ENCODE measurements around the gene CACNG3.
"Not testable (repeated sequence)": the region's sequence is repeated elsewhere in the genome, so short reads cannot be mapped to it uniquely, and the experiment has no call there.

CACNG3 gene

DNA sequence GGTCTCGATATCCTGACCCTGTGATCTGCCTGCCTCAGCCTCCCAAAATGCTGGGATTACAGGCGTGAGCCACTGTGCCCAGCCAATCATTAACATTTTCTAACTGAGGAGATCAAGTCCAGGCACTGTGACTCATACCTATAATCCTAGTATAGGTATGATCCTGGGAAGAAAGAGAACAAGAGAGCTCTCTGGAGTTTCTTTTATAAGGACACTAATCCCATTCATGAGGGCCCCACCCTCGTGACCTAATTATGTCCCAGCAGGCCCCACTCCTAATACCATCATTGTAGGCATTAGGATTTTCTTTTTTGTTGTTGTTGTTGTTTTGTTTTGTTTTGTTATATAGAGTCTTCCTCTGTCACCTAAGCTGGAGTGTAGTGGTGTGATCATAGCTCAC lies 80.4 kb downstream of the CACNG3 start:
- in situ Hi-C loops (cut with HindIII; ENCODE audit: low sequenced_read_pairs) = no loop called here
- H3K4me3 ChIP-seq (ENCODE audit: low read depth, low read length) = no peak overlapping the region
- TF ChIP-seq, protein P1, sequence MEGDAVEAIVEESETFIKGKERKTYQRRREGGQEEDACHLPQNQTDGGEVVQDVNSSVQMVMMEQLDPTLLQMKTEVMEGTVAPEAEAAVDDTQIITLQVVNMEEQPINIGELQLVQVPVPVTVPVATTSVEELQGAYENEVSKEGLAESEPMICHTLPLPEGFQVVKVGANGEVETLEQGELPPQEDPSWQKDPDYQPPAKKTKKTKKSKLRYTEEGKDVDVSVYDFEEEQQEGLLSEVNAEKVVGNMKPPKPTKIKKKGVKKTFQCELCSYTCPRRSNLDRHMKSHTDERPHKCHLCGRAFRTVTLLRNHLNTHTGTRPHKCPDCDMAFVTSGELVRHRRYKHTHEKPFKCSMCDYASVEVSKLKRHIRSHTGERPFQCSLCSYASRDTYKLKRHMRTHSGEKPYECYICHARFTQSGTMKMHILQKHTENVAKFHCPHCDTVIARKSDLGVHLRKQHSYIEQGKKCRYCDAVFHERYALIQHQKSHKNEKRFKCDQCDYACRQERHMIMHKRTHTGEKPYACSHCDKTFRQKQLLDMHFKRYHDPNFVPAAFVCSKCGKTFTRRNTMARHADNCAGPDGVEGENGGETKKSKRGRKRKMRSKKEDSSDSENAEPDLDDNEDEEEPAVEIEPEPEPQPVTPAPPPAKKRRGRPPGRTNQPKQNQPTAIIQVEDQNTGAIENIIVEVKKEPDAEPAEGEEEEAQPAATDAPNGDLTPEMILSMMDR (IDR thresholded peaks at IDR 0.05; ENCODE audit: low read depth, low read length) = no peak
- DNase-seq (ENCODE audit: low read depth, low spot score) = no peak

DNA sequence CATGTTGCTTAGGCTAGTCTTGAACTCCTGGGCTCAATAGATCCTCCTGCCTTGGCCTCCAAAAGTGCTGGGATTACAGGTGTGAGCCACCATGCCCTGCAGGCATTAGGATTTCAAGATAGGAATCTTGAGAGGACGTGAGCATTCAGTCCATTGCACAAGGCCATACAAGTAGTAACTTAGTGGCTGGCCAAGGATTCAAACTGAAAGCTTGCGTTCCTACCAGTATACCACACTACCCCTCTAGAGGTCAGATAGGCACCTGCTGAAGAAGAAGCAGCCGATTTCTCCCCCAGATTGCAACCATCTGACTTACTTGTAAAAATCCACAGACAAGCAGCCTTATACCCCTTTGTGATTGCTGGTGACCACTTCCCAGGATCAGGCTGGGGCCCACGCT lies 80.9 kb downstream of the CACNG3 start:
- TF ChIP-seq, protein P1 (IDR thresholded peaks at IDR 0.05; ENCODE audit: low read depth, low read length) = no peak
- H3K4me3 ChIP-seq (ENCODE audit: low read depth, low read length) = no peak overlapping the region
- in situ Hi-C loops (cut with HindIII; ENCODE audit: low sequenced_read_pairs) = no loop called here
- DNase-seq (ENCODE audit: low read depth, low spot score) = no peak

DNA sequence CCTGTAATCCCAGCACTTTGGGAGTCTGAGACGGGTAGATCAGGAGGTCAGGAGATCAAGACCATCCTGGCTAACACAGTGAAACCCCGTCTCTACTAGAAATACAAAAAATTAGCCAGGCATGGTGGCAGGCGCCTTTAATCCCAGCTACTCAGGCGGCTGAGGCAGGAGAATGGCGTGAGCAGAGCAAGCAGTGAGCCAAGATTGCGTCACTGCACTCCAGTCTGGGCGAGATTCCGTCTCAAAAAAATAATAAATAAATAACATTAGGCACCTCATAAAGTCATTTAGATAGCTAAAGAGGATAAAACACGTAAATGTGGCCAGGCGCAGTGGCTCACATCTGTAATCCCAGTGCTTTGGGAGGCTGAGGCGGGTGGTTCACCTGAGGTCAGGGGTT lies 87.7 kb downstream of the CACNG3 start:
- in situ Hi-C loops (cut with HindIII; ENCODE audit: low sequenced_read_pairs); DNase-seq (ENCODE audit: low read depth, low spot score); H3K4me3 ChIP-seq (ENCODE audit: low read depth, low read length): not testable (repeated sequence)

GRCh38 chr16:24344784-24345183 lies 88.6 kb downstream of the CACNG3 start:
- no peak for DNase-seq (ENCODE audit: low read depth, low spot score)
- TF ChIP-seq, protein P1 (IDR thresholded peaks at IDR 0.05; ENCODE audit: low read depth, low read length) = no peak
- no peak overlapping the region for H3K4me3 ChIP-seq (ENCODE audit: low read depth, low read length)
- in situ Hi-C loops (cut with HindIII; ENCODE audit: low sequenced_read_pairs) = no loop called here

DNA sequence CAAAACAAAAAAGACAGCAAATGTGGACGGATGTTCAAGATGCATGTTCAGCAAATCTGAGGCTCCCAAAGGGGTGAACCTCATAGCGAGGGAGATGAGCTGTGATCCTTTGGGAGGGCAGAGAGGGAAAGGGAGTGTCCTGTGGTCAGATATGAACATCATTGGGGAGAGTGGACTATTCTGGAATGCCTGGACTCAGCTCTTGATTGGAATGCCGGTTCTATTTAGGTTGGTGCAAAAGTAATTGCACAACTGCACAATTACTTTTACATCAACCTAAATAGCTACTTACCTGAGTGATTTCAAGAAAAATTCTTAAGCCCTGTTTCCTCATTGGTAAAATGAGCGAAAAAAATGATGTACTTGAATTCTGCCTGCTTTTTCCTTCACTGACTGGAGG lies 89.6 kb downstream of the CACNG3 start:
- H3K4me3 ChIP-seq (ENCODE audit: low read depth, low read length) = no peak overlapping the region
- DNase-seq (ENCODE audit: low read depth, low spot score) = no peak
- TF ChIP-seq, protein P1 (IDR thresholded peaks at IDR 0.05; ENCODE audit: low read depth, low read length) = no peak
- in situ Hi-C loops (cut with HindIII; ENCODE audit: low sequenced_read_pairs) = no loop called here

DNA sequence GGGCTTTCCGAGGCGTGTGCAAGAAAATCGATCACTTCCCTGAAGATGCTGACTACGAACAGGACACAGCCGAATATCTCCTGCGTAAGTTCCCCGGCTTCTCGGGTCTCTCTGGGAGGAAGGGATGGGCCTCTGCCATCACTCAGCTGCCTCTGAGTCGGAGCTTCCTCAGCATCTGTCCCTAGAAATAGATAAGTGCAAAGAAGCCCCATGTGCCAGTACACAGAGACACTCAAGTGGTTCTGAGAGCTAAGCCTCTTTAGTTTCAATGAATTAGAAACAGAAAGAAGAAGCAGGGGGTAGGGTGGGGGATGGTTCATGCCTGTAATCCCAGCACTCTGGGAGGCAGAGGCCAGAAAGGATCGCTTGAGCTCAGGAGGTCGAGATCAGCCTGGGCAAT lies 90.6 kb downstream of the CACNG3 start:
- in situ Hi-C loops (cut with HindIII; ENCODE audit: low sequenced_read_pairs) = no loop called here
- DNase-seq (ENCODE audit: low read depth, low spot score) = no peak
- TF ChIP-seq, protein P1 (IDR thresholded peaks at IDR 0.05; ENCODE audit: low read depth, low read length) = no peak
- no peak overlapping the region for H3K4me3 ChIP-seq (ENCODE audit: low read depth, low read length)

DNA sequence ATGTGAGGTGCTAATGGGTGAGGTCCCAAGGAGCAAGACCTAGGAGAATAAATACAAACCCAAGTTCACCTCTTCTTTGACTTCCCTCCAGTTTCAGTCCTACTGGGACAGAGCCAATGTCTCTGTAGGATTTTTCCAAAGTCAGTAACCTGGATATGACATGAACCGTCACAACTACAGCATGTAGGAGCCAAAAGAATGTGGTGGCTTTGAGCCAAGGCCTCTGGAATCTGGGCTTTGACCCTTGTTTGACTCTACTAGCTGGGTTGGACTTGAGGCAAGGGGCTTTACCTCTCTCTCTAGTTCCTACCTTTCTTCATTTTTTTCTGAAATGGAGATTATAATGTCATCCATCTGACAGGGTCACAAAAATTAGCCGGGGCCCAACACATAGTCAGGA lies 91.4 kb downstream of the CACNG3 start:
- TF ChIP-seq, protein P1 (IDR thresholded peaks at IDR 0.05; ENCODE audit: low read depth, low read length) = no peak
- H3K4me3 ChIP-seq (ENCODE audit: low read depth, low read length) = no peak overlapping the region
- DNase-seq (ENCODE audit: low read depth, low spot score) = no peak
- in situ Hi-C loops (cut with HindIII; ENCODE audit: low sequenced_read_pairs) = no loop called here
